B cell (primary cell): ENCODE measurements around the gene SNTA1. TPM values are rescaled to one million over a fixed set of nuclear protein-coding genes. Genes with fewer than 3 reads are reported as not detected.

ENCODE experiments used
- ATAC-seq: fragments of 200-7000 bp; cut with Tn5 transposase; one replicate; pipeline ENCODE4 v1.10.0; 2021; ENCODE audit warnings: low read depth, mild to moderate bottlenecking, moderate number of reproducible peaks, moderate library complexity
- CTCF ChIA-PET: fragments of 350-600 bp; sonication (Branson Sonifier 250); formaldehyde crosslinking; loops from one replicate; lab custom pipeline; 2021; ENCODE audit warnings: antibody characterized with exemption, inconsistent platforms; lab: Charles Lee
- POLR2A ChIA-PET: fragments of 350-600 bp; sonication (Branson Sonifier 250); formaldehyde crosslinking; loops from one replicate; lab custom pipeline; 2021; ENCODE audit warnings: antibody characterized with exemption; lab: Charles Lee
- DNase-seq: peaks from one replicate; pipeline ENCODE4 v3.0.0; 2013
- H2AFZ ChIP-seq: 2 replicates; pipeline ENCODE4 v1.6.1; 2012; ENCODE audit warnings: mild to moderate bottlenecking, low read depth, low read length; ENCODE audit not compliant: insufficient read depth, poor library complexity, severe bottlenecking
- H3K27ac ChIP-seq, 2 donors: 1 replicate in 1 of 2; 2 replicates in 1 of 2; pipeline ENCODE4 v1.5.1; 2012 to 2013; ENCODE audit warnings: low read length in 2 of 2, mild to moderate bottlenecking in 2 of 2, moderate library complexity in 1 of 2
- H3K27me3 ChIP-seq, 4 experiments: fragments of 200-600 bp in 1 of 4; sonication (generic) in 1 of 4; replicated peaks in 1 of 4; 1 replicate in 2 of 4; 2 replicates in 2 of 4; pipeline versions ENCODE4 v1.6.1 to v1.7.0; 2013 to 2016; ENCODE audit warnings: low read length in 3 of 4, mild to moderate bottlenecking in 2 of 4, mixed read lengths in 1 of 4, moderate library complexity in 1 of 4; ENCODE audit not compliant: insufficient read depth in 4 of 4, control insufficient read depth in 3 of 4; ENCODE audit errors: control extremely low read depth in 1 of 4
- H3K36me3 ChIP-seq, 2 experiments: replicated peaks in 1 of 2; 1 replicate in 1 of 2; 2 replicates in 1 of 2; pipeline versions ENCODE4 v1.6.1 to v1.7.1; 2013; ENCODE audit warnings: low read length in 1 of 2; ENCODE audit not compliant: insufficient read depth in 2 of 2, control insufficient read depth in 1 of 2; ENCODE audit errors: control extremely low read depth in 1 of 2, extremely low read depth in 1 of 2
- H3K4me1 ChIP-seq, 2 donors: fragments of 200-600 bp in 1 of 2; sonication (generic) in 1 of 2; 1 replicate in 1 of 2; 2 replicates in 1 of 2; pipeline versions ENCODE4 v1.5.1 to v1.6.1; 2013 to 2017; ENCODE audit warnings: low read length in 2 of 2; ENCODE audit not compliant: control insufficient read depth in 2 of 2, insufficient read depth in 2 of 2
- H3K4me2 ChIP-seq: replicated peaks from 2 replicates; pipeline ENCODE3; 2012; ENCODE audit warnings: mild to moderate bottlenecking, low read depth, low read length; ENCODE audit not compliant: poor library complexity, severe bottlenecking
- H3K4me3 ChIP-seq, 5 experiments: fragments of 200-600 bp in 1 of 5; sonication (generic) in 1 of 5; 1 replicate in 3 of 5; 2 replicates in 2 of 5; pipeline versions ENCODE4 v1.5.1 to v1.7.0; 2011 to 2016; ENCODE audit warnings: low read length in 4 of 5, mild to moderate bottlenecking in 4 of 5, low read depth in 2 of 5, control low read depth in 1 of 5, moderate library complexity in 1 of 5; ENCODE audit not compliant: insufficient read depth in 1 of 5; ENCODE audit errors: control extremely low read depth in 1 of 5, extremely low read depth in 1 of 5
- H3K79me2 ChIP-seq: fragments of 200-600 bp; sonication (generic); one replicate; pipeline ENCODE4 v1.6.0; 2016; ENCODE audit warnings: low read length; ENCODE audit not compliant: control insufficient read depth, insufficient read depth
- H3K9ac ChIP-seq: fragments of 200-600 bp; sonication (generic); 2 replicates; pipeline ENCODE4 v1.6.1; 2017; ENCODE audit warnings: mild to moderate bottlenecking, low read length, moderate library complexity
- H3K9me3 ChIP-seq, 3 donors: one replicate each; pipeline versions ENCODE4 v1.6.1 to v1.7.1; 2013; ENCODE audit warnings: low read length in 2 of 3; ENCODE audit not compliant: control insufficient read depth in 2 of 3, insufficient read depth in 1 of 3; ENCODE audit errors: control extremely low read depth in 1 of 3
- H4K20me1 ChIP-seq: 2 replicates; pipeline ENCODE4 v1.6.0; 2012; ENCODE audit warnings: mild to moderate bottlenecking, low read length; ENCODE audit not compliant: insufficient read depth, control insufficient read depth, poor library complexity, severe bottlenecking
- H3K27ac Mint-ChIP-seq: one replicate; pipeline ENCODE4 v1.8.0; 2021; ENCODE audit warnings: mixed read lengths
- H3K27me3 Mint-ChIP-seq: one replicate; pipeline ENCODE4 v1.8.0; 2021; ENCODE audit warnings: mixed read lengths
- H3K4me1 Mint-ChIP-seq: one replicate; pipeline ENCODE4 v1.8.0; 2021; ENCODE audit warnings: mixed read lengths
- H3K4me3 Mint-ChIP-seq: one replicate; pipeline ENCODE4 v1.8.0; 2021; ENCODE audit warnings: mixed read lengths
- H3K9me3 Mint-ChIP-seq: one replicate; pipeline ENCODE4 v1.8.0; 2022; ENCODE audit warnings: mixed read lengths; ENCODE audit not compliant: insufficient read depth
- EZH2 ChIP-seq: IDR thresholded peaks from 2 replicates; pipeline ENCODE4 v1.6.1; 2012; ENCODE audit warnings: borderline replicate concordance, low read depth, mild to moderate bottlenecking, moderate library complexity, low read length; ENCODE audit not compliant: insufficient read depth, poor library complexity, severe bottlenecking
- WGBS: methylation state at CpG from one replicate; pipeline ENCODE4 v1.1.5; 2013; ENCODE audit warnings: missing lambda C conversion rate; ENCODE audit not compliant: insufficient coverage; 5-methylcytosine and 5-hydroxymethylcytosine counted together
- intact Hi-C: fragments of 100-400 bp; cut with micrococcal nuclease; formaldehyde crosslinking; loops from one replicate; pipeline ENCODE4 v1.10.0; 2022
- polyA plus RNA-seq: library from polyadenylated mRNA; depleted of rRNA; stranded (reverse); fragments of >200 nt; gene quantifications from 2 replicates; pipeline ENCODE4 v1.2.3, GENCODE V29; 2012
- total RNA-seq, 2 donors: library from RNA; stranded (reverse); fragments of 120-200 nt in 1 of 2; gene quantifications; 1 replicate in 1 of 2; 2 replicates in 1 of 2; pipeline versions ENCODE4 v1.2.3 to v1.2.4, GENCODE V29; 2013 to 2022
- TF ChIP-seq, protein P1 (sequence below): fragments of 200-600 bp; IDR thresholded peaks from one replicate; pipeline ENCODE4 v1.8.0; 2022; ENCODE audit warnings: antibody characterized with exemption, mild to moderate bottlenecking

SNTA1 gene
- total and polyA plus RNA-seq, 2 donors (not counting 1 experiment from before 2014, with no cell fraction given) = 7.0 to 9.9 TPM

DNA sequence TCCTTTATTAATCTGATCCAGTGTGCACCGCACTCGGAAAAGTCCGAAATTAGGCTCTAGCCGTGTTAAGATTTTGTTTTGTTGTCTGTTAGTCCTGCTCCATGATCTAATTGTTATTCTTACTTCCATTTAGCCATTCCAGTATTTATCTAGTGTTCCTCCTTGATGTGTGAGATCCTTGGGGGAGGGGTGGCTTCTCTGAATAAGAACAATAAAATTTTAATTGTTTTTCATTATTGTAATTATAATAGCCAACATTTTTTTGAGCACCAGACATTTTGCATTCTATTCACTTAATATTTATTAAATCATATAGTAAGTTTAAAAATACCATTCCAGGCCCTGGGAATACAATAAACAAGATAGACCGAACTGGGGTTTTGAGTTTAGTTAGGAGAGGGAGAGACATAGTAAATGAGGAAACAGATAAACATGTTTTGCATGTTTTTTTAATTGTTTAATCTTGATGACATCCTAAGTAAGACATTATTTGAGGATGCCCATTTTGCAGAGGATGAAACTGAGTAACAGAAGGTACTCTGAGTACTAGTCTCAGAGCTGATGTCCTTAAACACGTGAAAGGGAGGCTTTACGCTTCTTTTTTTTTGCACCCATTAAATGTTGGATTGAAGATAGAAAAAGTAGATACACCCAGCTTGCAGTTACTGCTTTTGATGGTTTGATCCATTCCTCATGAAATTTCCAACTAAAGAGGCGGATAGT is 47.5 kb upstream of the SNTA1 start:
- H3K27me3 Mint-ChIP-seq = no peaks in the 10 kb centered on the region
- Histone ChIP-seq H4K20me1 (peaks cover 17% of the 10 kb centered on the region), H3K27ac (peak overlapping the region in 1 of 2 donors; percentile 92), H3K4me3 (peak overlapping the region; percentile 59 to 90 (median 86)), H3K4me2 (peak overlapping the region; percentile 94), H3K9ac (peak overlapping the region; percentile 90), H2AFZ (peak overlapping the region; percentile 94), H3K79me2 (peaks cover 56% of the 10 kb centered on the region), H3K36me3 (no peaks in the 10 kb centered on the region), H3K9me3 (no peaks in the 10 kb centered on the region), H3K4me1 (peaks cover 9 to 19% of the 10 kb centered on the region in 2 donors), H3K27me3 (no peaks in the 10 kb centered on the region)
- CTCF ChIA-PET = interaction anchor here (0.6 to 1.8 kb wide), 2 partner anchors 30 to 176 kb away, joined by 3 to 17 read pairs; partner anchors contain the start of gene ACTL10
- POLR2A ChIA-PET = interaction anchor here (1.1 kb wide), 2 partner anchors 173 to 242 kb away, joined by 3 to 5 read pairs; no protein-coding TSS in a partner anchor
- peaks cover 19% of the 10 kb centered on the region for H3K4me1 Mint-ChIP-seq
- WGBS = no CpG with 5 or more reads among the region's 8 CpGs
- peak overlapping the region; percentile 95 for H3K27ac Mint-ChIP-seq
- H3K9me3 Mint-ChIP-seq = no peaks in the 10 kb centered on the region
- ATAC-seq (no peak), DNase-seq (no peak)
- H3K4me3 Mint-ChIP-seq = peak overlapping the region; percentile 93
- TF ChIP-seq, protein P1, sequence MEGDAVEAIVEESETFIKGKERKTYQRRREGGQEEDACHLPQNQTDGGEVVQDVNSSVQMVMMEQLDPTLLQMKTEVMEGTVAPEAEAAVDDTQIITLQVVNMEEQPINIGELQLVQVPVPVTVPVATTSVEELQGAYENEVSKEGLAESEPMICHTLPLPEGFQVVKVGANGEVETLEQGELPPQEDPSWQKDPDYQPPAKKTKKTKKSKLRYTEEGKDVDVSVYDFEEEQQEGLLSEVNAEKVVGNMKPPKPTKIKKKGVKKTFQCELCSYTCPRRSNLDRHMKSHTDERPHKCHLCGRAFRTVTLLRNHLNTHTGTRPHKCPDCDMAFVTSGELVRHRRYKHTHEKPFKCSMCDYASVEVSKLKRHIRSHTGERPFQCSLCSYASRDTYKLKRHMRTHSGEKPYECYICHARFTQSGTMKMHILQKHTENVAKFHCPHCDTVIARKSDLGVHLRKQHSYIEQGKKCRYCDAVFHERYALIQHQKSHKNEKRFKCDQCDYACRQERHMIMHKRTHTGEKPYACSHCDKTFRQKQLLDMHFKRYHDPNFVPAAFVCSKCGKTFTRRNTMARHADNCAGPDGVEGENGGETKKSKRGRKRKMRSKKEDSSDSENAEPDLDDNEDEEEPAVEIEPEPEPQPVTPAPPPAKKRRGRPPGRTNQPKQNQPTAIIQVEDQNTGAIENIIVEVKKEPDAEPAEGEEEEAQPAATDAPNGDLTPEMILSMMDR = no peak
- TF ChIP-seq EZH2 = no peak
- intact Hi-C loops = loop anchor here (1.0 to 10.0 kb wide), 3 partner anchors 64 to 114 kb away; no protein-coding TSS in a partner anchor
